Body of pancreas (tissue), 4 donors: ENCODE results near the gene PAX6.

Experiments used
- POLR2A ChIP-seq, 3 donors: fragments of 450-650 bp; IDR thresholded peaks; one replicate each; pipeline ENCODE4 v1.6.1; 2016; ENCODE audit warnings: antibody characterized with exemption in 3 of 3, mild to moderate bottlenecking in 2 of 3
- TF ChIP-seq, protein P1 (sequence below), 7 experiments: fragments of 450-650 bp in 4 of 7; fragments of 200-600 bp in 3 of 7; sonication (generic) in 3 of 7; IDR thresholded peaks; one replicate each; pipeline ENCODE4 v1.5.1; 2016 to 2019; ENCODE audit warnings: antibody characterized with exemption in 7 of 7

- TF ChIP-seq POLR2A (IDR thresholded peaks at IDR 0.05): no peak
- TF ChIP-seq, protein P1, sequence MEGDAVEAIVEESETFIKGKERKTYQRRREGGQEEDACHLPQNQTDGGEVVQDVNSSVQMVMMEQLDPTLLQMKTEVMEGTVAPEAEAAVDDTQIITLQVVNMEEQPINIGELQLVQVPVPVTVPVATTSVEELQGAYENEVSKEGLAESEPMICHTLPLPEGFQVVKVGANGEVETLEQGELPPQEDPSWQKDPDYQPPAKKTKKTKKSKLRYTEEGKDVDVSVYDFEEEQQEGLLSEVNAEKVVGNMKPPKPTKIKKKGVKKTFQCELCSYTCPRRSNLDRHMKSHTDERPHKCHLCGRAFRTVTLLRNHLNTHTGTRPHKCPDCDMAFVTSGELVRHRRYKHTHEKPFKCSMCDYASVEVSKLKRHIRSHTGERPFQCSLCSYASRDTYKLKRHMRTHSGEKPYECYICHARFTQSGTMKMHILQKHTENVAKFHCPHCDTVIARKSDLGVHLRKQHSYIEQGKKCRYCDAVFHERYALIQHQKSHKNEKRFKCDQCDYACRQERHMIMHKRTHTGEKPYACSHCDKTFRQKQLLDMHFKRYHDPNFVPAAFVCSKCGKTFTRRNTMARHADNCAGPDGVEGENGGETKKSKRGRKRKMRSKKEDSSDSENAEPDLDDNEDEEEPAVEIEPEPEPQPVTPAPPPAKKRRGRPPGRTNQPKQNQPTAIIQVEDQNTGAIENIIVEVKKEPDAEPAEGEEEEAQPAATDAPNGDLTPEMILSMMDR (IDR thresholded peaks at IDR 0.05): no peak
Observed at GRCh38 chr11:31764766-31765165, 46.4 kb downstream of the PAX6 start.
